GM19099 (cell line): ENCODE data around the gene TUG1.

Experiments used
- POLR2A ChIP-seq: IDR thresholded peaks from 3 replicates; pipeline ENCODE4 v1.6.1; 2011; ENCODE audit warnings: low read depth; ENCODE audit not compliant: insufficient read length; ENCODE audit errors: extremely low read depth

TUG1 gene

DNA sequence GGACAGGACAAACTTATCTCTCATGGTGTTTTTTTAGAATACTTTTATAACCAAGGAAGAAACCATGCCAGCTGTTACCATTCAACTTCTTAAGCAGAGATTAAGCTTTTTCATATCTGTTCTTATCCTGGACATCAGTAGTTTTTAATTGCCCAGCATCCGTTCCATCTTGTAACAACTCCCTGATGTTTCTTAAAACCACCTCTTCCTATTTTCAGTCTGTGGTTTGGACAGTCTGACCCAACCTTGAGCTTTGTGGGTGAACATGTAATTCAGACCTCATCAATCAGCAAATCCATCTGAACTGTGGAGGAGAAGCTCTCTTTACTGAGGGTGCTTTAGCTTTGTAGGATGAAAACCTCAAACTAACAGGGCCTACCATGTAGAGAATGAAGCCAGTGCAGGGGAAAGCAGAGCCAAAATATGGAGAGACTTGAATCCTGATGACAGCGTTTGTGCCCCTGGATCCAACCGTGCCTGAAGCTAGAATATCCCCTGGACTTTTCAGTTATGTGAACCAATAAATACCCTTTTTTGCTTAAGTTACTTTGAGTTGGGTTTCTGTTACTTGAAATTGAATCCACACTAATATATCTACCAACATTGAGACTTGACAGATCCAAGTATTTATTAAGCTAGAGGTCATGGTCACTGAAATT, 9.4 kb downstream of the TUG1 start:
- no peak for TF ChIP-seq POLR2A

DNA sequence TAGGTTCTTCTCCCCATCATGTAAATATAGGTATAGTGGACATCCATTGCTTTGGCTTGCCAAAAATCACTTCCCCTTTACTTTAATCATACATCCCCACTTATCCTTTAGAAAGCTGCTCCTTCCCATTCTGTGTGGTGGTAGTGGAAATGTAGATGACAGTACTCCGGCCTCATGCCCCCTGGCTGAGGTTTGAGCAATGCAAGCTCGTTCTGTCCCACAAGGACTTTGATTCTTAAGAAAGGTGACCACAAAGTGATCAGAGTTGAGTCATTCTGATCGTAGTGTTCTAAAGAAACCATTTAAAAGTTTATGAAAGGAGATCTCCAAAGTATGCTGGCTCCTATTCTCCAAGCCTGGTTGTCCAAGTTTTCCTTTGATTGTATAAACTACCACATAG, 10.9 kb downstream of the TUG1 start:
- no peak for TF ChIP-seq POLR2A

DNA sequence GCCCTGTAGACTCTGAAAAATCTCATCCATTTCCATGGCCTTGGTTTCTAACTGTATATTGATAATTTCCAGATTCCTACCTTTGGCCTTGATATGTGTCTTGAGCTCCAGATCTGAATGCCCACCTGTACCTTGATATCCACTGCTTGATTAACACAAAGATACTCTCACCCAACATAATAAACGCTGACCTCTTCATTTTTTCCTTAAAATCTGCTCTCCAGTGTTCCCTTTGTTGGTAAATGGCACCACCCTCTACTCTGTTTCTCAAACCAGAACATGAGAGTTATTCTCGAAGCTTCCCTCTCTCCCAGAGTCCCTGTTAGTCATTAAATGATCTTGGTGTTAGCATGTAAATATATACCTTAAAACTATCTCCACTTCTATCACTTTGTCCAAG, 13.4 kb downstream of the TUG1 start:
- no peak for TF ChIP-seq POLR2A

DNA sequence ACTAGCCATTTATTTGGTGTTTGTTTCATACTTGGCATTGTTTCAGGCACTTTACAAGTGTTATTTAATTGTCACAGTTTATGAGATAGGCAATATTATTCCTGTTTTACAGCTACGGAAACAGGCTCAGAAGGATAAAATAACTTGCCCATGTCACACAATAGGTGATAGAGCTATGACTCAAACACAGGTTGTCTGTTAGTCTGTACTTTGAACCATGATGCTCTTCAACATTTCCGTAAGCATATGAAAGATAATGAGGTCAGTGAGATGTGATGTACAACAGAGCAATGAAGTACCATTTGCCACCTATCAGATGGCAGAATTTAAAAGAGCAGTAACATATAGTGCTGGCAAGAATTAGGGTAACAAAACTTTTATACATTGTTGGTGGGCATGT, 15.3 kb downstream of the TUG1 start:
- no peak for TF ChIP-seq POLR2A

DNA sequence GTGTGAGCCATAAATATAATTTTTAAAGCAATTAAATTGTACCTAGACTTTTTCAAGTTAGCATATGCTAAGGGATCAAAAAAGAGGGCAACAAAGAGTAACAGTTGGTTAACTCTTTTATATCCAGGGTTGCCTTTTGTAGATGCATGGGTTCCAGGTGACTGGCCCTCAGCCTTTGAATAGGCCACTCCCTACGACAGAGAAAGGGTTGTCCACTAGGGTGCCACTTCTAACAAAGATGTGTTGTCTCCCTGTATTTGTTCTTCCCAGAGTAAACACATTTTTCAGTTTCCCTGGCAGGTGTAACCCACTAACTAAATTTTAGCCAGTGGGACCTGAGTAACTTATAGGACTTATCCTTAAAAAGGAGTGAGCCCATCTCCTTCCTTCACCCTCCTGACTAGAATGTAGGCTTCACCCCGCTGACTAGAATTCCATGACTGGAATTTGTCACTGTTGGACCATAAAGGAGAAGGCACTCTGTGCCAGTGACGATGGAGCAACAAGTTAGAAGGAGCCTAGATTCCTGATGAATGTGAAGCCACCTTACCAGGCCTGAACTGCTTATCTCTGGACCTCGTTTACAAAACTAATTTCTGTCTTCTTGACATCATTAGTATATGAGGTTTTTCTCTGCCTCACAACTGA, 16.6 kb downstream of the TUG1 start:
- no peak for TF ChIP-seq POLR2A

DNA sequence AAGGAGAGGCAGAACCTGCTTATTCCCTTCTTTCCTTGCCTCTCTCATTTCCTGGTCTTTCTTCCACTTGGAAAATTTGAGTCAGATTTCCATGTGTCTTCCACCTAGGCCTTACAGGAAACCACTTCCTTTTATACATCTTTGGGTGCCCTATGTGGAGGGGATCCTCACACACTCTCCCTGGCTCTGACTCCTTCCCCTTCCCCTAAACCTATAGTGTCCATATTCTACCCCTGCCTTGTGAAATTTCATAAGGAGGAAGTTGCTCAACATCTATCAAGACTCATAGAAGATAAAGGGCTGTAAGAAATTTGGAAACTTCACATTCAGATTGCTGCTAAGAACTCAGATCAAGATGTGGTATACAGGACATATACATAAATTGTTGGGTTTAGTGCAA, 20.4 kb downstream of the TUG1 start:
- TF ChIP-seq POLR2A, result no peak

DNA sequence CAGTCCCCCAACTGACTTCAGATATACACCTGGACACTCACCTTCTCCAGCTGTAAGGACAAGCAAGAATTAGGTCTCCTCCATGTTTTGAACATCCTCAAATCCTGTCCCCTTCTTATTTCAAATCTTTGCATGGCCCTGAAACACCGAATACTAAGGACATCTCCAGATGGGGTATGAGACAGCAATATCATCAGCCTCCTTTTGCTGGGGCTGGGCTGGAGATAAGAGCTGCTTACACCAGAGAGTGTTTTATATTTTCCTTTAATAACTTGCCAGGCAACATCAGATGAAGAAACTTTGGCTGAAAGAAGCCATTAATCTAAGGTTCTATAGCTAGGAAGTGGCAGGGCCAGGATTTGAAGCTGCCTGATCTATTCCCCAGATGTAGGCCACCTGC, 21.6 kb downstream of the TUG1 start:
- no peak for TF ChIP-seq POLR2A

DNA sequence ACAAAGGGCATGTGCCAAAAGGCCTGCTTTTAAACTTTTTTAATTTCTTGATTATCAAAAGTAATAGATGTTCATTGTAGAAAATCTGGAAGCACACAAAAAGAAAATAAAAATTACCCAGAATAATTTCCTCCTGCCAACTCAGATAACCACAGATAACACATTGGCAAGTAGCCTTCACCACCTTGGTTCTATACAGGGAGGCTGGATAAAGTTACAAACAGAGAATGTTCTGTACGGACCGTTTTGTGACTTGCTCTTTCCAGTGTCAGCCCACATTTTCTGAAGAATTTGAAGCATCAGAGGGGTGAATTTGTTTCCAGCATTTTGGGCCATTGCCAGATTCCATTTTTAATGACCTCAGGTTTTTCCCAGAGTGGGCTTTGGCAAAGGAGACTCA, 23.5 kb downstream of the TUG1 start:
- no peak for TF ChIP-seq POLR2A

DNA sequence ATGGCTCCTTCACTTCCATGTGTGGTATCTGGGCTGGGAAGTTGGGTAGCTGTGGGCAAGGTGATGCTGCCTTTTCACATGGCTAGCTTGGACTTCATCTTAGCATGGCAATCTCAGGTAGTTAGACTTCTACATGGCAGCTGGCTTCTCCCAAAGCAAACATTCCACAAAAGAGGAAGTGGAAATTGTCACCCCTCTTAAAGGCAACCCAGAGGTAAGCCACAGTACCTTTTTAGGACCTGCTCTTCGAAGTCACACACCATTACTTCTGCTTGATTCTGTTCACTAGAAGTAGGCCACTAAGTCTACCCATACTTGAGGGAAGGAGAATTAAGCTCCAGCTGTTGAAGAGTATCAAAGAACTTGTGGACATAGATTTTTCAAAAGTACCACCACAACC, 25.9 kb downstream of the TUG1 start:
- TF ChIP-seq POLR2A, result no peak

DNA sequence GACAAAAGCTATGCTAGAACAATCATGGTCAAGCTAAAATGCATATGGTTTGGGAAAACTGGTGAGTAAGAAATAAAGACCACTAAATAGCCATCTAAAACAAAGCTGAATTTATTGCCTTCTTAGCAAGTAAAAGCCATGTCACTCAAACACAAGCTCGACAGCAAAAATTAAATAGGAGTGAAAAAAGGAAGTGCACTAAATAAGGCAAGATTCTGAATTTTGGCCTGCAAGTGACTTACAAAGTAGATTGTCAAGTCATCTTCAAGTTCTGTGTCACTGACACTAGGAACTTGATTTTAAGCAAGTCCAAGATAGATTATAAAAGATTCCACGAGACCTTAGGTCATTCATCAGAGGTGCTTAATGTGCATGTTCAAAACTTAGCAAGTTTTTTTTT, 27.4 kb downstream of the TUG1 start:
- TF ChIP-seq POLR2A, result no peak

DNA sequence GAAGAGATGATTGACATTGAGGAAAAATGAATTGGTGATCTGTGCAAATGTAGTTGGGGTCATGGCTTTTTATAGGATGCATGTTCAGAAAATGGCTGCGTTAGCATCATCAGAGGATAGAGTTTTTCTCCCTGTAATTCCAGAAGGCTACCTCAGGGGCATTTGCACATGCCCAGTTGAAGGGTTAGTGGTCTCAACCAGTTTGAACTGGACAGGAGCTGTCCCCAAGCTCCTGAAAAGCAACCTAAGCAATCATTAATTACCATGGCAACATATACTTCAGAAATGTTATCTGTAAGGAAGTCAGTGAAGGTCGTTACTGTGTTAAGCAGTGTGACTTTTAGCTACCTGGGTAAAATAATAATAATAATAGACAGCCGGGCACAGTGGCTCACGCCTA, 29.3 kb downstream of the TUG1 start:
- TF ChIP-seq POLR2A, result no peak

DNA sequence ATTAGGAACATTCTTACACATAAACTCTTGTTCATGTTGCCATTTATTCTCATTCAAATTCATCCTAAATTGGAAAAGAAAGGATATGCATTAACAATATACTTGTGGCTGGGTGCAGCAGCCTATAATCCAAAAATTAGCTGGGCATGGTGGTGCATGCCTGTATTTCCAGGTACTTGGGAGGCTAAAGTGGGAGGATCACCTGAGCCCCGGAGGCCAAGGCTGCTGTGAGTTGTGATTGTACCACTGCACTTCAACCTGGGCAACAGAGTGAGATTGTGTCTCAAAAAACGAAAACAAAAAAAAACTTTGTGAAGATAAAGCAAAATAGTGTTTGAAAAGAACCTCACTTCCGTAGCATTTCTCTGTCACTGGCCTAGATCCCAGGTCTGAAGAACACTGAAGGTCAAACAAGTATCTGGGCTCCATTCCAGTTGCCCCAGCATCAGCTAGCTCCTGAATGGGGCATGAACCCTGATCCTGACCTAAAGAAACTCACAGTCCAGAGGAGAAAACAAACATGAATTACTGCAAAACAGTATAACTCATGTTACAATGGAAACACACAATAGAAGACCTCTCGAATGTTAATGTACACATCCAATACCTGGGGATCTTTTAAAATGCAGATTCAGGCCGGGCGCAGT, 32.2 kb downstream of the TUG1 start:
- TF ChIP-seq POLR2A, result no peak

DNA sequence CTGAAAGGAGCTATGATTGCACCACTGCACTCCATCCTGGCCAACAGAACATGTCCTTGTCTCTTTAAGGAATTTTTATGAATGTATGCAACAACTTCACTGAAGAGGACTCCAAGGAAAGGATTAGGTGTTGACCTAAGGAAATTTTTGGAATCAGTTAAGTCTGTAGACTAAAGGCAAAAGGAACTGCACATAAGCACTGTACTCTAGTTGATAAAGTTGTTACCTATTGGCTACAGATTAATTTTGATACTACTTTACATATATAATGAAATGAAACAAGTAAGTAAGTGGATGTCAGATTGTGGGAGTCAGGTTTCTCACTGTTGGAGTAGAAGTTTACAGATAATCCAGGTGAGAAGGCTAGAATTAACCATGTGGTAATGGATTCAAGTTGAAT, 36.5 kb downstream of the TUG1 start:
- no peak for TF ChIP-seq POLR2A

DNA sequence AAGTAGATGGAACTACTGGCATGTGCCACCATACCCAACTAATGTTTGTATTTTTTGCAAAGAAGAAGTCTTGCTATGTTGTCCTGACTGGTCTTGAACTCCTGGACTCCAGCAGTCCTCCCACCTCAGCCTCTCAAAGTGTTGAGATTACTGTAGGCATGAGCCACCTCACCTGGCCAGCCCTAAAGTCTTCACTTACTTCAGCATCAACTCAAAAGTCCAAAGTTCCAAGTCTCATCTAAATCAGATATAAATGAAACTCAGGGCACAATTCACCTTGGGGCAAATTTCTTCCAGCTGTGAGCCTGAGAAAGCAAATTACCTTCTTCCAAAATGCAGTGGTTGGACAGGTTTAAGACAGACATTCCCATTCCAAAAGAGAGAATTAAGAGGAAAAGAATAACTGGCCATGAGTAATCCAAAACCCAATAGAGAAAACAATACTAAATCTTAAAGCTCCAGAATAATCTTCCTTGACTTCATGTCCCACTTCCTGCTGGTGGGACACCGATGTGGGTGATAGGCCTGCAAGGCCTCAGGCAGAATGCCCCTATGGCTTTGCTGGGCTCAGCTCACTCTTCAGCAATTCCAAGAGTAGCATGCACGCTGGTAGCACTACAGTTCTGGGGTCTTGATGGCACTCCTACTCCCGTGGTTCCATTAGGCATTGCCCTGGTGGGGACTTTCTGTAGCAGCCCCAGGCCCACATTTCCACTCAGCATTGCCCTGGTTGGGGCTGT, 50.3 kb downstream of the TUG1 start:
- no peak for TF ChIP-seq POLR2A

DNA sequence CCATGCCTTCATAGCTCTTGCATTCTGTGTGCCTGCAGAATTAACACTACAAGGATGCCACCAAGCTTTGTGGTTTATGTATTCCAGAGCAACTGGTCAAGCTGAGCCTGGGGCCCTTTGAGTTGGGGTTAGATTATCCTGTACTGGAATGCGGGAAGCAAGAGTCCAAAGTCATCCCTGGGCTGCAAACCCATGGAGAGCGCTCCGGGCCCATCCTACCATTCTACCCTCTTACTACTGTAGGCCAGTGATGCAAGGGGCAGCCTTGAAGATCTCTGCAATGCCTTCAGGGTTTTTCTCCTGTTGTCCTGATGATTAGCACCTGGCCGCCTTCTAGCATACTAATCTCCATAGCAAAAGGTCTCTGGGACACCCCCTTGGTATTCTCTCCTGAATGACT, 51.3 kb downstream of the TUG1 start:
- no peak for TF ChIP-seq POLR2A

DNA sequence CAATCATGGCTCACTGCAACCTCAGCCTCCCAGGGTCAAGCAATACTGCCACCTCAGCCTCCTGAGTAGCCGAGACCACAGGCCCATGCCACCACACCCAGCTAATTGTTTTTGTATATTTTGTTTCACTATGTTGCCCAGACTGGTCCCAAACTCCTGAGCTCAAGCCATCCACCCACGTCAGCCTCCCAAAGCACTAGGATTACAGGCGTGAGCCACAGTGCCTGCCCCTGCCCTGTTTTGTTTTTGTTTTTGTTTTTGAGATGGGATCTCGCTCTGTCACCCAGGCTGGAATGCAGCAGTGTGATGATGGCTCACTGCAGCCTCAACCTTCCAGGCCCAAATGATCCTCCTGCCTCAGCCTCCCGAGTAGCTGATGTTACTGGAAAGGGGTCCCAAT, 53.5 kb downstream of the TUG1 start:
- TF ChIP-seq POLR2A, result no peak
